Measurements from ENCODE around the gene TGM6. TPM values are rescaled to one million over a fixed set of nuclear protein-coding genes. Genes with fewer than 3 reads are reported as not detected.

The TGM6 gene
- total RNA-seq, 1 donor from 2014 or later = not detected

DNA sequence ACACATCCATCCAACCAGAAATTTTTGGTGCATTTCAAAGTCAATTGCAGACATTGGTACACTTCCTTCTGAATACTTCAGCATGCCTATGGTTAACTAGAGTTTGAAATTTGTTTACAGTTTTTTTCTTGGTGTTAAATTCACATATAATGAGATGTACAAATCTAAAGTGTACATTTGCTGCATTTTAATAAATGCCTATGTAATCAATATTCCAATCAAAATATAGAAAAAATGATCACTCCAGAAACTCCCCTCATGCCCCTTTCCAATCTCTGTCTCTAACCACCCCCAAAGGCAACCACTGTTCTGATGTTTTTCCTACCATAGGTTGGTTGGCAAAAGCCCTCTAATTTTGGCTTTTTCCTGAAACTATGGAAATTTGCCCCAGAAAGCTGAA lies 7.6 kb upstream of the TGM6 start:
- no peak for DNase-seq (ENCODE audit: low read depth)
- H3K4me3 ChIP-seq (ENCODE audit: low read depth, low read length) = no peak overlapping the region
- TF ChIP-seq CTCF (conservative IDR thresholded peaks at IDR 0.05; ENCODE audit: low read depth, low read length) = no peak

- TF ChIP-seq CTCF (conservative IDR thresholded peaks at IDR 0.05; ENCODE audit: low read depth, low read length) = no peak
- no peak overlapping the region for H3K4me3 ChIP-seq (ENCODE audit: low read depth, low read length)
- no peak for DNase-seq (ENCODE audit: low read depth)
Observed at GRCh38 chr20:2374346-2375125, 6.2 kb upstream of the TGM6 start.

DNA sequence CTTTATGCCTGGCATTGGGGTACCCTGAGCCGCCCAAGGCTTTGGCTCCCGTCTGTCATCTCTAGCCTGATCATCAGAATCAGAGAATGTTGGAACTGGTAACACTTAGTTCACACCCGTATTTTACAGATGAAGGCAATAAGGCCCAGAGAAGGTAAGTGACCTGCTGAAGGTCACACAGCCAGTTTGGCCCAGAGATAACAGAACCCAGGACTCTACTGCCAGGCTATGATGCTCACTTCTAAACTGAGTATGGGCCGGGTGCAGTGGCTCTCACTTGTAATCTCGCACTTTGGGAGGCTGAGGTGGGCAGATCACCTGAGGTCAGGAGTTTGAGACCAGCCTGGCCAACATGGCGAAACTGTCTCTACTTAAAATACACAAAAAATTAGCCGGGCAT lies 1.8 kb upstream of the TGM6 start:
- no peak for TF ChIP-seq CTCF (conservative IDR thresholded peaks at IDR 0.05; ENCODE audit: low read depth, low read length)
- DNase-seq (ENCODE audit: low read depth) = no peak
- H3K4me3 ChIP-seq (ENCODE audit: low read depth, low read length) = no peak overlapping the region

GRCh38 chr20:2379511-2380229 lies 1.0 kb upstream of the TGM6 start:
- TF ChIP-seq CTCF (conservative IDR thresholded peaks at IDR 0.05; ENCODE audit: low read depth, low read length) = no peak
- no peak for DNase-seq (ENCODE audit: low read depth)
- no peak overlapping the region for H3K4me3 ChIP-seq (ENCODE audit: low read depth, low read length)

DNA sequence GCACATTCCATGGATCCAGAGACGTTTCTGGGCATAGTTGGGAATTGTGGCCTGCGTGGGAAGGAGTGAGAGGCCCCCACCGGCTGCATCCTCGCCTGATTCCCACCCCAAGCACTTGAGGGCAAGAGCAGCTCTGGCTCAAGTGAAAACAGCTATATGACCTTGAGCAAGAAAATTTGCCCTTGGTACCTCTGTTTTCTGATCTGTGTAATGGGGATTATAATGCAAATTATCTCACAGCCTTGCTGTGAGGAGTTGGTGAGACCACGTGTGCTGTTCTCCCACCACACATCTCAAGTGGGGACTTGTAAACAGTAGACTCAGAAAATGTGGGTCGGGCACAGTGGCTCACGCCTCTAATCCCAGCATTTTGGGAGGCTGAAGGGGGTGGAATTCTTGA lies 602 bp downstream of the TGM6 start:
- H3K4me3 ChIP-seq (ENCODE audit: low read depth, low read length) = no peak overlapping the region
- DNase-seq (ENCODE audit: low read depth) = no peak
- no peak for TF ChIP-seq CTCF (conservative IDR thresholded peaks at IDR 0.05; ENCODE audit: low read depth, low read length)

GRCh38 chr20:2382833-2383232 lies 2.1 kb downstream of the TGM6 start:
- TF ChIP-seq CTCF (conservative IDR thresholded peaks at IDR 0.05; ENCODE audit: low read depth, low read length) = no peak
- H3K4me3 ChIP-seq (ENCODE audit: low read depth, low read length) = no peak overlapping the region
- DNase-seq (ENCODE audit: low read depth) = no peak

All from epithelial cell of proximal tubule (primary cell).